CD4-positive, alpha-beta T cell (primary cell): ENCODE measurements around the gene YAP1. TPM values are rescaled to one million over a fixed set of nuclear protein-coding genes. Genes with fewer than 3 reads are reported as not detected.

Experiments used
- ATAC-seq: fragments of 200-7000 bp; cut with Tn5 transposase; one replicate; pipeline ENCODE4 v1.10.0; 2022; ENCODE audit warnings: mild to moderate bottlenecking; ENCODE audit not compliant: poor library complexity
- CTCF ChIA-PET: fragments of 350-600 bp; sonication (Branson Sonifier 250); formaldehyde crosslinking; loops from one replicate; lab custom pipeline; 2021; ENCODE audit warnings: antibody characterized with exemption, inconsistent platforms; lab: Charles Lee
- POLR2A ChIA-PET: fragments of 350-600 bp; sonication (Branson Sonifier 250); formaldehyde crosslinking; loops from one replicate; lab custom pipeline; 2021; ENCODE audit warnings: antibody characterized with exemption, inconsistent platforms; lab: Charles Lee
- DNase-seq, 14 experiments: peaks; one replicate each; pipeline ENCODE4 v3.0.0-alpha.2; 2013 to 2020; ENCODE audit warnings: mixed read lengths in 2 of 14
- H3K27ac ChIP-seq, 2 donors: one replicate each; pipeline versions ENCODE4 v1.5.1 to v1.7.0; 2013; ENCODE audit warnings: low read length in 2 of 2, low read depth in 1 of 2, mild to moderate bottlenecking in 1 of 2
- H3K27me3 ChIP-seq, 2 experiments: 1 replicate in 1 of 2; 2 replicates in 1 of 2; pipeline versions ENCODE4 v1.6.1 to v1.7.0; 2013; ENCODE audit warnings: low read length in 2 of 2, control low read depth in 1 of 2, mild to moderate bottlenecking in 1 of 2, moderate library complexity in 1 of 2; ENCODE audit not compliant: insufficient read depth in 2 of 2, control insufficient read depth in 1 of 2
- H3K36me3 ChIP-seq: one replicate; pipeline ENCODE4 v1.6.1; 2013; ENCODE audit warnings: low read length, control low read depth; ENCODE audit not compliant: insufficient read depth
- H3K4me1 ChIP-seq: one replicate; pipeline ENCODE4 v1.6.1; 2013; ENCODE audit warnings: low read length, control low read depth; ENCODE audit not compliant: insufficient read depth
- H3K4me3 ChIP-seq: one replicate; pipeline ENCODE4 v1.5.1; 2013; ENCODE audit warnings: mild to moderate bottlenecking, low read length, moderate library complexity
- H3K9me3 ChIP-seq, 2 experiments: 1 replicate in 1 of 2; 2 replicates in 1 of 2; pipeline versions ENCODE4 v1.6.1 to v1.7.0; 2013; ENCODE audit warnings: low read length in 2 of 2, mild to moderate bottlenecking in 2 of 2, control low read depth in 1 of 2, moderate library complexity in 1 of 2; ENCODE audit not compliant: control insufficient read depth in 1 of 2, insufficient read depth in 1 of 2
- H3K27ac Mint-ChIP-seq: one replicate; pipeline ENCODE4 v1.8.0; 2020; ENCODE audit warnings: mixed read lengths
- H3K27me3 Mint-ChIP-seq: one replicate; pipeline ENCODE4 v1.8.0; 2021; ENCODE audit warnings: mixed read lengths
- H3K36me3 Mint-ChIP-seq: one replicate; pipeline ENCODE4 v1.8.0; 2021; ENCODE audit warnings: low read depth, mixed read lengths
- H3K4me1 Mint-ChIP-seq: one replicate; pipeline ENCODE4 v1.8.0; 2021; ENCODE audit warnings: low read depth, mixed read lengths
- H3K4me3 Mint-ChIP-seq: one replicate; pipeline ENCODE4 v1.8.0; 2020; ENCODE audit warnings: mild to moderate bottlenecking, mixed read lengths
- H3K9me3 Mint-ChIP-seq: one replicate; pipeline ENCODE4 v1.8.0; 2020; ENCODE audit warnings: mixed read lengths
- CTCF ChIP-seq: fragments of 200-600 bp; IDR thresholded peaks from one replicate; pipeline ENCODE4 v1.8.0; 2022; ENCODE audit warnings: antibody characterized with exemption, mild to moderate bottlenecking
- intact Hi-C, 2 experiments: fragments of 100-400 bp; cut with DNase I in 1 of 2; cut with micrococcal nuclease in 1 of 2; formaldehyde crosslinking; loops; one replicate each; pipeline versions ENCODE4 v1.15.1 to v1.9.0; 2023 to 2025; cut with DNase I, micrococcal nuclease
- total RNA-seq, 174 experiments: library from RNA in 2 of 174; stranded (reverse) in 2 of 174; gene quantifications; one replicate each; pipeline ENCODE4 v1.2.3 and lab custom pipeline; 2021 to 2026

YAP1 gene
- total RNA-seq, 2 experiments from 2014 or later, result 0.06 TPM; not detected in 1

- POLR2A ChIA-PET, result no interaction called here
- no peak overlapping the region for H3K4me3 Mint-ChIP-seq
Measured at GRCh38 chr11:102274628-102275027, 164.4 kb downstream of the YAP1 start.

GRCh38 chr11:102276362-102276761, 166.1 kb downstream of the YAP1 start:
- DNase-seq (no peak), ATAC-seq (no peak)
- Histone ChIP-seq H3K27ac (no peak overlapping the region), H3K4me3 (no peak overlapping the region), H3K9me3 (no peaks in the 10 kb centered on the region), H3K36me3 (no peaks in the 10 kb centered on the region), H3K4me1 (no peaks in the 10 kb centered on the region), H3K27me3 (no peaks in the 10 kb centered on the region)
- ChIA-PET CTCF (no interaction called here), POLR2A (interaction anchor here (1.2 kb wide), 1 partner anchor 8 kb away, joined by 4 read pairs; no protein-coding TSS in a partner anchor)
- no peaks in the 10 kb centered on the region for H3K9me3 Mint-ChIP-seq
- peaks cover 18% of the 10 kb centered on the region for H3K4me1 Mint-ChIP-seq
- H3K27me3 Mint-ChIP-seq, result peaks cover 22% of the 10 kb centered on the region
- TF ChIP-seq CTCF, result no peak
- no peak overlapping the region for H3K4me3 Mint-ChIP-seq
- no peaks in the 10 kb centered on the region for H3K36me3 Mint-ChIP-seq
- intact Hi-C loops, result no loop called here
- no peak overlapping the region for H3K27ac Mint-ChIP-seq

More at GRCh38 chr11:102274628-102275027, 164.4 kb downstream of the YAP1 start:
- Mint-ChIP-seq H3K9me3 (no peaks in the 10 kb centered on the region), H3K27me3 (peaks cover 22% of the 10 kb centered on the region), H3K27ac (no peak overlapping the region), H3K4me1 (peaks cover 25% of the 10 kb centered on the region), H3K36me3 (no peaks in the 10 kb centered on the region)
- DNase-seq (no peak), ATAC-seq (no peak)
- CTCF ChIA-PET, result no interaction called here
- H3K27me3 ChIP-seq, result no peaks in the 10 kb centered on the region
- H3K27ac ChIP-seq, result no peak overlapping the region
- H3K4me1 ChIP-seq, result peaks cover 6% of the 10 kb centered on the region
- intact Hi-C loops, result no loop called here
- no peaks in the 10 kb centered on the region for H3K9me3 ChIP-seq
- no peak overlapping the region for H3K4me3 ChIP-seq
- no peaks in the 10 kb centered on the region for H3K36me3 ChIP-seq
- TF ChIP-seq CTCF, result no peak

GRCh38 chr11:102276783-102277182, 166.5 kb downstream of the YAP1 start:
- CTCF ChIA-PET, result no interaction called here
- no peak overlapping the region for H3K4me3 Mint-ChIP-seq
- no peak for DNase-seq

More at GRCh38 chr11:102276783-102277182, 166.5 kb downstream of the YAP1 start:
- H3K36me3 Mint-ChIP-seq, result no peaks in the 10 kb centered on the region
- H3K4me3 ChIP-seq, result no peak overlapping the region
- H3K36me3 ChIP-seq, result no peaks in the 10 kb centered on the region
- POLR2A ChIA-PET, result interaction anchor here (1.2 kb wide), 1 partner anchor 8 kb away, joined by 4 read pairs; no protein-coding TSS in a partner anchor
- no peaks in the 10 kb centered on the region for H3K4me1 ChIP-seq
- H3K9me3 Mint-ChIP-seq, result no peaks in the 10 kb centered on the region
- intact Hi-C loops, result no loop called here
- H3K27me3 ChIP-seq, result no peaks in the 10 kb centered on the region
- H3K9me3 ChIP-seq, result no peaks in the 10 kb centered on the region
- ATAC-seq, result no peak
- H3K27ac ChIP-seq, result no peak overlapping the region
- H3K27ac Mint-ChIP-seq, result no peak overlapping the region
- H3K27me3 Mint-ChIP-seq, result peaks cover 22% of the 10 kb centered on the region
- no peak for TF ChIP-seq CTCF
- H3K4me1 Mint-ChIP-seq, result peaks cover 18% of the 10 kb centered on the region
